ENCODE data around the gene HOXC6. TPM values are rescaled to one million over a fixed set of nuclear protein-coding genes. Genes with fewer than 3 reads are reported as not detected.

The HOXC6 gene
- total and polyA plus RNA-seq, 10 of the 15 experiments (the other 5 are each of a cell fraction or from before 2014, with no cell fraction given), result 0.02 to 0.55 (median 0.45) TPM; not detected in 4

DNA sequence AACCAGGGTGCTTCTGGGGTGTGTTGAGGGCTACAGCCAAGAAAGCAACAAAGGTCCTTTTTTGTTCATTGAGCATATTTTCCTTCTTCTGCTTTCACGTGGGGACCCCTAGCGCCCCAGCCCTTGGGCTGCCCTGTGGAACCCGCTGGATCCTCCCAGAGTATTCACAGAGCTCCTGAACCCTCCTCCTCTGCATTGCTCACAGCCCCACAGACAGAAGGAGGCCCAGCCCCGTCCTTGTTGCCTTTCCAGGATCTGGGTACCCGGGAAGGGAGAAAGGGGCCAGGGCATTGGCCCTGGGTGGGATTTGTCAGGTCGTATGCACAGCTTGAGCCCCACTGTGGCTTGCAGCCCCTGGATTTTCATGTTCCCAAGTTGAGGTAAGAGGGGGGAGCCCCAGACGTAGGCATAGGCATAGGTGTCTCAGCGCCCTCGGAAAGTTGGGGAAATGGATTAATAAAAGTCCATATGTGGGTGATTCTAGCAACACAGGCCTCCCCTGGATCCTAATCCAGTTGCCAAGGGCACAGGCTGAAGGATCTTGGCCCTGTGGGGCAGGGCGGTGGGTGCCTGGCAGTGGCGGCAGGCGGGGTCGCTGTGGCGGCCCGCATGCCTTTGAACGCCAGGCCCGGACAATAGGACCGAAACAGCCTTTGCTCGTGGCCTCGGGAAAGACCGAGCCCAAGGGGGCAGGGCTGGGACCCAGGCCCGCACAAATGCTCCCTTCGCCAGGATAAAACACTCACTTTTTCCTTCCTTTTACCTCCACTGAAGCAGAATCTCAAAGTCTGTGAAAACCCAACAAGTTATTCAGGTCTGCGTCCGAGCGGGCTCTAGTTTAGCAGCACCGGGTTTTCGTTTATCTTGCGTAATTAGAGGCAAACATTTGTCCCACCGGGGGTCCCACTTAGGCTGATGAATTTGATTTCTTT lies 46.3 kb upstream of the HOXC6 start:
- FAIRE-seq, result no peak
- POLR2A ChIA-PET, result no interaction called here
- Histone ChIP-seq H3K27me3 (replicated peaks in 1 of 2; ENCODE audit: control insufficient read depth in 2 of 2, insufficient read depth in 2 of 2, low read length in 1 of 2) (peaks cover 29 to 50% of the 10 kb centered on the region in 2 experiments), H3K79me2 (ENCODE audit: control insufficient read depth, insufficient read depth, low read length) (no peaks in the 10 kb centered on the region), H3K27ac (ENCODE audit: control insufficient read depth, insufficient read depth) (no peak overlapping the region), H4K20me1 (ENCODE audit: control insufficient read depth, insufficient read depth) (no peaks in the 10 kb centered on the region), H3K4me2 (ENCODE audit: control insufficient read depth, insufficient read depth) (no peak overlapping the region), H3K4me1 (ENCODE audit: control insufficient read depth, insufficient read depth, low read length) (peaks cover 29% of the 10 kb centered on the region), H2AFZ (ENCODE audit: control insufficient read depth, low read depth, low read length) (no peak overlapping the region), H3K9ac (ENCODE audit: control insufficient read depth, insufficient read depth, low read length) (no peak overlapping the region), H3K4me3 (no peak overlapping the region), H3K36me3 (ENCODE audit: control insufficient read depth in 2 of 2, insufficient read depth in 2 of 2, low read length in 1 of 2) (no peaks in the 10 kb centered on the region), H3K9me3 (replicated peaks; ENCODE audit: control insufficient read depth, insufficient read depth, low read length) (no peaks in the 10 kb centered on the region; the same call in 2 of the 3 replicates)
- no TSS peak for BruUV-seq (replicated peaks)
- TF ChIP-seq SUZ12 (IDR thresholded peaks at IDR 0.05; ENCODE audit: unreplicated experiment) (peak; percentile 21), LARP7 (IDR thresholded peaks at IDR 0.05) (no peak), RAD21 (IDR thresholded peaks at IDR 0.05; ENCODE audit: insufficient read depth, low read depth, low read length) (0 out of 2 replicates have a peak, but pooled peaks have one; percentile 14)
- SMC1A ChIA-PET (ENCODE audit: uncharacterized antibody, unreplicated experiment), result interaction anchor here (1.0 kb wide), 1 partner anchor 9 kb away, joined by 3 read pairs; no protein-coding TSS in a partner anchor
- DNase-seq (ENCODE audit: low read depth, low spot score), result no peak
- in situ Hi-C loops (cut with MboI) (no loop called here), intact Hi-C loops (cut with micrococcal nuclease; ENCODE audit: unreplicated experiment) (loop anchor here (10.0 kb wide), 2 partner anchors 187 to 277 kb away; no protein-coding TSS in a partner anchor)
- no peak for ATAC-seq
- CTCF ChIA-PET, result interaction anchor here (1.1 kb wide), 1 partner anchor 10 kb away, joined by 3 read pairs; no protein-coding TSS in a partner anchor
- RAD21 ChIA-PET (ENCODE audit: unreplicated experiment), result no interaction called here
- 45% methylated on average over 26 of the region's 30 CpGs for WGBS (ENCODE audit: insufficient coverage, insufficient replicate concordance, low lambda C conversion rate, missing lambda C conversion rate)

DNA sequence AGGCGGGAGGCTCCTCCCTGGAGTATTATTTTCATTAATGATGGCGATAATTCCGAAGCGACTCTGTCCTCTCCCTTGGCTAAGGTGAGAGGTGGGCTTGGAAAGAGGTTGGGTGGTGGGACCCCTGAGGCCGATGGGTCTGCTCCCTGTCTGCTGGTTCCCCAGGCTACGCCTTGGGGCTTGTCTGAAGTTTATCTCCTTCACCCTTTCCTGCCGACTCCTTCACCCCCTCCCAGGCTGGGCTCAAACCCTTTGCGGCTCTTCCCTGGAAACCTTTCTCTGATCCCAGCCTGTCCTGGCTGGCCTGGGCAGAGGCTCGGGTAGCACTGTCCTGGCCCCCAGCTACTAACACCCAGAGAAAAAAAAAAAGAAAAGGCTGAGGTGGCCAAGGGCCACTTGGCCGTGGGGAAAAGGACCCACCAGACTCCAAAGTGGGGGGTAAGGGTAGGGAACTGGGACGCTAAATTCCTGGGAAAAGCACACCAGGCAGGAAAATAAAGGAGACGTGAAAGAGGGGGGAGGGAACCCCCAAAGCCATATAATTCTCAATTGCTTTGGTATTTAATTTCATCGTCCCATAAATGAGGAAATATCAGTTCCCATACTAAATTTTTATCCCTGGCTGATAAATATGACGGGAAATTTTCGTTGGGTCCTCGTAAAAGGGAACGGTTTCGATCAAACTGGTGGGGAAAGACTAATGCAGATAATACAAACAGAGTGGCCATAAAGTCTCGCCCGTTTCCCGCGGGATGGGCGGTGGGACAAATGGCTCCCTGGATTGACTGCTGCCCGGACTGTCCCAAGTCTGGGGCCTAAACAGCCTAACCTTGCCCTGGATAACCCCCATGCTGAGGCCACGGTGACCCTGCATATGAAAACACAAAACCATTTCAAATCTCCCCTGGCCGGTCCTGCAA lies 45.3 kb upstream of the HOXC6 start:
- Histone ChIP-seq H3K27me3 (replicated peaks in 1 of 2; ENCODE audit: control insufficient read depth in 2 of 2, insufficient read depth in 2 of 2, low read length in 1 of 2) (peaks cover 32 to 49% of the 10 kb centered on the region in 2 experiments), H3K36me3 (ENCODE audit: control insufficient read depth in 2 of 2, insufficient read depth in 2 of 2, low read length in 1 of 2) (no peaks in the 10 kb centered on the region), H3K79me2 (ENCODE audit: control insufficient read depth, insufficient read depth, low read length) (no peaks in the 10 kb centered on the region), H4K20me1 (ENCODE audit: control insufficient read depth, insufficient read depth) (no peaks in the 10 kb centered on the region), H3K9me3 (replicated peaks; ENCODE audit: control insufficient read depth, insufficient read depth, low read length) (no peaks in the 10 kb centered on the region), H2AFZ (ENCODE audit: control insufficient read depth, low read depth, low read length) (no peak overlapping the region), H3K4me2 (ENCODE audit: control insufficient read depth, insufficient read depth) (no peak overlapping the region), H3K4me1 (ENCODE audit: control insufficient read depth, insufficient read depth, low read length) (peaks cover 23% of the 10 kb centered on the region), H3K9ac (ENCODE audit: control insufficient read depth, insufficient read depth, low read length) (no peak overlapping the region), H3K27ac (ENCODE audit: control insufficient read depth, insufficient read depth) (no peak overlapping the region), H3K4me3 (no peak overlapping the region)
- WGBS (ENCODE audit: insufficient coverage, insufficient replicate concordance, low lambda C conversion rate, missing lambda C conversion rate), result 21% methylated on average over 26 of the region's 26 CpGs
- no TSS peak for BruUV-seq (replicated peaks)
- ChIA-PET RAD21 (ENCODE audit: unreplicated experiment) (no interaction called here), CTCF (no interaction called here), POLR2A (no interaction called here), SMC1A (ENCODE audit: uncharacterized antibody, unreplicated experiment) (no interaction called here)
- intact Hi-C loops (cut with micrococcal nuclease; ENCODE audit: unreplicated experiment), result loop anchor here (10.0 kb wide), 2 partner anchors 188 to 278 kb away; no protein-coding TSS in a partner anchor
- ATAC-seq (no peak), DNase-seq (ENCODE audit: low read depth, low spot score) (no peak), FAIRE-seq (no peak)
- in situ Hi-C loops (cut with MboI), result no loop called here
- TF ChIP-seq CBX3 (IDR thresholded peaks at IDR 0.05; ENCODE audit: borderline replicate concordance, low read depth), result no peak
- no peak for TF ChIP-seq WRNIP1 (IDR thresholded peaks at IDR 0.05; ENCODE audit: borderline replicate concordance, low read depth, low read length)
- no peak for TF ChIP-seq DPF2 (IDR thresholded peaks at IDR 0.05)
- no peak for TF ChIP-seq SMARCA5 (IDR thresholded peaks at IDR 0.05)
- no peak for TF ChIP-seq EP300 (IDR thresholded peaks at IDR 0.05; ENCODE audit: borderline replicate concordance in 1 of 2, control insufficient read depth in 1 of 2, low read depth in 2 of 2, low read length in 2 of 2)

All from GM12878 (cell line).